CD14-positive monocyte (primary cell): ENCODE data around the gene TMEM40. TPM values are rescaled to one million over a fixed set of nuclear protein-coding genes. Genes with fewer than 3 reads are reported as not detected.

Experiments used
- DNase-seq, 3 donors: peaks; one replicate each; pipeline ENCODE4 v3.0.0-alpha.2; 2011 to 2022
- H2AFZ ChIP-seq: 2 replicates; pipeline ENCODE4 v1.6.0; 2012; ENCODE audit warnings: mild to moderate bottlenecking, low read depth, low read length, inconsistent platforms; ENCODE audit not compliant: insufficient read depth, poor library complexity, severe bottlenecking
- H3K27ac ChIP-seq, 2 donors: 1 replicate in 1 of 2; 2 replicates in 1 of 2; pipeline ENCODE4 v1.5.1; 2012 to 2013; ENCODE audit warnings: low read length in 2 of 2, control low read depth in 1 of 2, inconsistent platforms in 1 of 2, low read depth in 1 of 2, mild to moderate bottlenecking in 1 of 2
- H3K27me3 ChIP-seq, 2 donors: one replicate each; pipeline versions ENCODE4 v1.6.0 to v1.6.1; 2011 to 2013; ENCODE audit warnings: low read length in 2 of 2; ENCODE audit not compliant: control insufficient read depth in 2 of 2, insufficient read depth in 2 of 2
- H3K36me3 ChIP-seq, 2 donors: replicated peaks in 1 of 2; 1 replicate in 1 of 2; 2 replicates in 1 of 2; pipeline versions ENCODE4 v1.5.1 to v1.6.1; 2012 to 2013; ENCODE audit warnings: low read length in 2 of 2, control low read depth in 1 of 2, inconsistent platforms in 1 of 2, mild to moderate bottlenecking in 1 of 2; ENCODE audit not compliant: insufficient read depth in 2 of 2, control insufficient read depth in 1 of 2
- H3K4me1 ChIP-seq, 2 donors: 1 replicate in 1 of 2; 2 replicates in 1 of 2; pipeline versions ENCODE4 v1.5.1 to v1.6.1; 2012 to 2013; ENCODE audit warnings: low read length in 2 of 2, control low read depth in 1 of 2, inconsistent platforms in 1 of 2, mild to moderate bottlenecking in 1 of 2, moderate library complexity in 1 of 2; ENCODE audit not compliant: insufficient read depth in 2 of 2, control insufficient read depth in 1 of 2
- H3K4me2 ChIP-seq: replicated peaks from 2 replicates; pipeline ENCODE3; 2012; ENCODE audit warnings: low read length, moderate library complexity, mild to moderate bottlenecking; ENCODE audit not compliant: poor library complexity, severe bottlenecking; ENCODE audit errors: extremely low read depth
- H3K4me3 ChIP-seq, 3 experiments: fragments of 200-600 bp in 1 of 3; sonication (generic) in 1 of 3; replicated peaks in 1 of 3; 1 replicate in 2 of 3; 2 replicates in 1 of 3; pipeline ENCODE4 v1.5.1; 2011 to 2013; ENCODE audit warnings: low read length in 3 of 3, mild to moderate bottlenecking in 3 of 3, control low read depth in 2 of 3, low read depth in 2 of 3, inconsistent platforms in 1 of 3, moderate library complexity in 1 of 3
- H3K79me2 ChIP-seq: 2 replicates; pipeline ENCODE4 v1.6.0; 2012; ENCODE audit warnings: mild to moderate bottlenecking, control low read depth, inconsistent platforms, low read length, moderate library complexity; ENCODE audit not compliant: insufficient read depth
- H3K9ac ChIP-seq: 2 replicates; pipeline ENCODE4 v1.6.0; 2017; ENCODE audit warnings: low read length, mild to moderate bottlenecking; ENCODE audit not compliant: insufficient read depth, poor library complexity, severe bottlenecking
- H3K9me3 ChIP-seq, 2 donors: replicated peaks in 1 of 2; 1 replicate in 1 of 2; 2 replicates in 1 of 2; pipeline versions ENCODE4 v1.5.1 to v1.6.1; 2012 to 2013; ENCODE audit warnings: low read length in 2 of 2, control low read depth in 1 of 2; ENCODE audit not compliant: control insufficient read depth in 1 of 2, insufficient read depth in 1 of 2
- H4K20me1 ChIP-seq: 2 replicates; pipeline ENCODE4 v1.6.0; 2012; ENCODE audit warnings: mild to moderate bottlenecking, low read length, control low read depth, moderate library complexity; ENCODE audit not compliant: insufficient read depth
- H3K27ac Mint-ChIP-seq, 7 donors: one replicate each; pipeline ENCODE4 v1.8.0; 2020; ENCODE audit warnings: mild to moderate bottlenecking in 7 of 7, mixed read lengths in 7 of 7, moderate library complexity in 6 of 7, inconsistent platforms in 2 of 7
- H3K27me3 Mint-ChIP-seq, 3 donors: one replicate each; pipeline ENCODE4 v1.8.0; 2021 to 2022; ENCODE audit warnings: low read depth in 3 of 3, mild to moderate bottlenecking in 3 of 3, mixed read lengths in 3 of 3, moderate library complexity in 3 of 3, inconsistent platforms in 1 of 3
- H3K36me3 Mint-ChIP-seq, 2 donors: one replicate each; pipeline ENCODE4 v1.8.0; 2020; ENCODE audit warnings: mixed read lengths in 2 of 2, inconsistent platforms in 1 of 2, mild to moderate bottlenecking in 1 of 2
- H3K4me1 Mint-ChIP-seq: one replicate; pipeline ENCODE4 v1.8.0; 2020; ENCODE audit warnings: mild to moderate bottlenecking, mixed read lengths
- H3K4me3 Mint-ChIP-seq, 2 donors: one replicate each; pipeline ENCODE4 v1.8.0; 2020; ENCODE audit warnings: mild to moderate bottlenecking in 2 of 2, mixed read lengths in 2 of 2, moderate library complexity in 1 of 2
- H3K9me3 Mint-ChIP-seq, 7 donors: one replicate each; pipeline ENCODE4 v1.8.0; 2020 to 2022; ENCODE audit warnings: mixed read lengths in 7 of 7, mild to moderate bottlenecking in 6 of 7, moderate library complexity in 6 of 7, inconsistent platforms in 2 of 7
- CTCF ChIP-seq: fragments of 200-600 bp; IDR thresholded peaks from one replicate; pipeline ENCODE4 v1.8.0; 2022; ENCODE audit warnings: antibody characterized with exemption, mild to moderate bottlenecking
- WGBS: methylation state at CpG from one replicate; pipeline ENCODE4 v1.1.5; 2013; ENCODE audit warnings: missing lambda C conversion rate; ENCODE audit not compliant: insufficient coverage; 5-methylcytosine and 5-hydroxymethylcytosine counted together
- intact Hi-C, 2 donors: fragments of 100-400 bp; cut with micrococcal nuclease; formaldehyde crosslinking; loops; one replicate each; pipeline versions ENCODE4 v1.15.0 to v1.15.1; 2023
- polyA plus RNA-seq, 3 donors: library from polyadenylated mRNA; depleted of rRNA in 1 of 3; unstranded in 2 of 3; stranded (reverse) in 1 of 3; fragments of 300-500 nt in 2 of 3; fragments of >200 nt in 1 of 3; fragmentation: Illumina TruSeq in 2 of 3; gene quantifications; 1 replicate in 2 of 3; 2 replicates in 1 of 3; pipeline ENCODE4 v1.2.3, GENCODE V29; 2012 to 2021

Gene TMEM40
- polyA plus RNA-seq, 3 donors: 0.92 TPM; not detected in 2

DNA sequence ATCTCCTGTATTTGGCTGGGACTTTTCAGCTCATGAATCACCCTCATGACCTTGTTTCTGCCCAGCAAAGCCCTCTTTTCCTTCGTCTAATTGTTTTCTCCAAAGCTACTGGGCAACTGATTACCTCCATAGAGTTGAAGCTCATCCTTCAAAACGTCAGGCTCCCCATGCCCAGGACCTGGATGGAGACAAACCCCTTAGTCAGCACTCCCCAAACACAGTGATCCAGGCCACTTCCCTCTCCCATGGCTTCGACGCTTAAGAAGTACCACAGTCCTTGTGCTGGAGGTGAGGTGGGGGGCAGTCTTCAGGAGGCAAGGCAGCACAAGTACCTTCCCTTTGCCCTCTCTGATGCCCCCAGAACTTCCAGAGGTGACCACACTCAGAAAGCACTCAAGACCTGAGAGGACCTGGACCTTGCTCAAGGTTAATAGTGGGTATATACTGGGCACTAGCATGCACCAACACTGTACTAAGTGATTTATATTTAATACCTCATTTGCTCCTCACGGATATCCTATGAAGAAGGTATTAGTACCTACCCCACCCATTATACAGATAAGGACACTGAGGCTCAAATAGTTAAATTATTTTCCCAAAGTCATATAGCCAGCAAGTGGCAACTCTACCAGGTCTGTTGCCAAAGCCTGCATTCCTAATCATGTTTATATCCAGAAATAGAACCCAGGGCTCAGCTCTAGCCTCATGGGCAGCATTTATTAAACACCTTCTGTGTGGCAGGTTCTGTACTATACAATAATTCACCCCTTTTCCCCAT is 16.5 kb downstream of the TMEM40 start:
- Histone ChIP-seq H2AFZ (no peak overlapping the region), H3K4me3 (no peak overlapping the region), H3K27me3 (no peaks in the 10 kb centered on the region), H3K36me3 (no peaks in the 10 kb centered on the region), H4K20me1 (no peaks in the 10 kb centered on the region), H3K9ac (no peak overlapping the region), H3K27ac (no peak overlapping the region), H3K4me1 (no peaks in the 10 kb centered on the region), H3K79me2 (no peaks in the 10 kb centered on the region), H3K9me3 (no peaks in the 10 kb centered on the region), H3K4me2 (no peak overlapping the region)
- 75% methylated on average over 1 of the region's 5 CpGs for WGBS
- no peak for DNase-seq
- H3K4me3 Mint-ChIP-seq: no peak overlapping the region
- H3K9me3 Mint-ChIP-seq: no peaks in the 10 kb centered on the region
- intact Hi-C loops: loop anchor here in 1 of 2 donors (10.0 kb wide), 1 partner anchor 638 kb away; no protein-coding TSS in a partner anchor
- H3K27me3 Mint-ChIP-seq: peaks cover 3 to 6% (median 6%) of the 10 kb centered on the region in 3 donors
- no peaks in the 10 kb centered on the region for H3K4me1 Mint-ChIP-seq
- no peak for TF ChIP-seq CTCF
- H3K27ac Mint-ChIP-seq: no peak overlapping the region
- no peaks in the 10 kb centered on the region for H3K36me3 Mint-ChIP-seq

GRCh38 chr3:12741209-12741608 is 17.9 kb downstream of the TMEM40 start:
- Histone ChIP-seq H3K4me2 (no peak overlapping the region), H2AFZ (no peak overlapping the region), H3K9ac (no peak overlapping the region), H3K4me1 (no peaks in the 10 kb centered on the region), H4K20me1 (no peaks in the 10 kb centered on the region), H3K9me3 (no peaks in the 10 kb centered on the region), H3K27me3 (no peaks in the 10 kb centered on the region), H3K27ac (no peak overlapping the region), H3K79me2 (no peaks in the 10 kb centered on the region), H3K4me3 (no peak overlapping the region), H3K36me3 (no peaks in the 10 kb centered on the region)
- H3K27ac Mint-ChIP-seq: no peak overlapping the region
- intact Hi-C loops: loop anchor here in 1 of 2 donors (10.0 kb wide), 1 partner anchor 636 kb away; no protein-coding TSS in a partner anchor
- H3K36me3 Mint-ChIP-seq: no peaks in the 10 kb centered on the region
- no peaks in the 10 kb centered on the region for H3K9me3 Mint-ChIP-seq
- no peaks in the 10 kb centered on the region for H3K4me1 Mint-ChIP-seq
- peaks cover 3 to 4% (median 3%) of the 10 kb centered on the region in 3 donors for H3K27me3 Mint-ChIP-seq
- DNase-seq: no peak
- no peak overlapping the region for H3K4me3 Mint-ChIP-seq
- WGBS: 86% methylated on average over 2 of the region's 2 CpGs
- TF ChIP-seq CTCF: no peak
